Esophagus squamous epithelium (tissue), 4 donors: ENCODE data around the gene TRAF3IP1.

Source experiments
- POLR2A ChIP-seq, 4 donors: fragments of 450-650 bp; IDR thresholded peaks; one replicate each; pipeline ENCODE4 v1.6.1; 2017; ENCODE audit warnings: antibody characterized with exemption in 4 of 4, mild to moderate bottlenecking in 4 of 4, moderate library complexity in 3 of 4
- TF ChIP-seq, protein P1 (sequence below), 6 experiments: fragments of 450-650 bp in 4 of 6; fragments of 200-600 bp in 2 of 6; sonication (generic) in 2 of 6; IDR thresholded peaks; one replicate each; pipeline ENCODE4 v1.5.1; 2016 to 2019; ENCODE audit warnings: antibody characterized with exemption in 6 of 6, mild to moderate bottlenecking in 4 of 6, moderate library complexity in 4 of 6

DNA sequence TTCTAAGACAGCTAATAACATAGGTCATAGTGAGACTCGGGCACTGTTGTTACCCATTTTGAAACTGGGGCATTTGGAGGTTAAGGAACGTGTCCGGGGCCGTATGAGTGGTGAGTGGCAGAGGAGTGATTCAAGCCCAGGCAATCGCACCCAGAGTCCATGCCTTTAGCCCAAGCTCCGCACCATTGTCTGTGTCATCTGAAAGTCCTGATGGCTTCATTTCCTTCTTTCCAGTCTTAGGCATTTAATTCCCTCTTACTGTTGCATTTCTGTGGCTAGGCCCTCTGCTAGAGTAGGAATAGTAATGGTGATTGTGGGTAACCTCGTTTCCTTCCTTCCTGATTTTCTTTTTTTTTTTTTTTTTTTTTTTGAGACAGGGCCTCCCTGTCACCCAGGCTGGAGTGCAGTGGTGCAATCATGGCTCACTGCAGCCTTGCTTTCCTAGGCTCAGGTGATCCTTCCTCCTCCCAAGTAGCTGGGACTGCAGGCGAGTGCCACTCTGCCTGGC is 56.6 kb downstream of the TRAF3IP1 start:
- TF ChIP-seq, protein P1, sequence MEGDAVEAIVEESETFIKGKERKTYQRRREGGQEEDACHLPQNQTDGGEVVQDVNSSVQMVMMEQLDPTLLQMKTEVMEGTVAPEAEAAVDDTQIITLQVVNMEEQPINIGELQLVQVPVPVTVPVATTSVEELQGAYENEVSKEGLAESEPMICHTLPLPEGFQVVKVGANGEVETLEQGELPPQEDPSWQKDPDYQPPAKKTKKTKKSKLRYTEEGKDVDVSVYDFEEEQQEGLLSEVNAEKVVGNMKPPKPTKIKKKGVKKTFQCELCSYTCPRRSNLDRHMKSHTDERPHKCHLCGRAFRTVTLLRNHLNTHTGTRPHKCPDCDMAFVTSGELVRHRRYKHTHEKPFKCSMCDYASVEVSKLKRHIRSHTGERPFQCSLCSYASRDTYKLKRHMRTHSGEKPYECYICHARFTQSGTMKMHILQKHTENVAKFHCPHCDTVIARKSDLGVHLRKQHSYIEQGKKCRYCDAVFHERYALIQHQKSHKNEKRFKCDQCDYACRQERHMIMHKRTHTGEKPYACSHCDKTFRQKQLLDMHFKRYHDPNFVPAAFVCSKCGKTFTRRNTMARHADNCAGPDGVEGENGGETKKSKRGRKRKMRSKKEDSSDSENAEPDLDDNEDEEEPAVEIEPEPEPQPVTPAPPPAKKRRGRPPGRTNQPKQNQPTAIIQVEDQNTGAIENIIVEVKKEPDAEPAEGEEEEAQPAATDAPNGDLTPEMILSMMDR (IDR thresholded peaks at IDR 0.05) = no peak
- TF ChIP-seq POLR2A (IDR thresholded peaks at IDR 0.05) = no peak
